ENCODE measurements around the gene SMG5. TPM values are rescaled to one million over a fixed set of nuclear protein-coding genes. Genes with fewer than 3 reads are reported as not detected.

SMG5 gene
- polyA plus RNA-seq, 1 experiment: 32.6 TPM

GRCh38 chr1:156286061-156286460 lies 3.4 kb upstream of the SMG5 start:
- DNase-seq (ENCODE audit: low read depth): no peak
- POLR2A ChIA-PET: no interaction called here
- CTCF ChIA-PET: interaction anchor here (0.6 to 1.3 kb wide), 4 partner anchors 70 to 166 kb away, joined by 3 read pairs; no protein-coding TSS in a partner anchor
- Histone ChIP-seq H3K36me3 (ENCODE audit: control insufficient read depth, insufficient read depth, low read length) (peaks cover 1% of the 10 kb centered on the region), H3K4me3 (ENCODE audit: low read depth, low read length) (no peak overlapping the region), H3K27me3 (ENCODE audit: control insufficient read depth, insufficient read depth, low read length) (no peaks in the 10 kb centered on the region)
- no peak for TF ChIP-seq CTCF (IDR thresholded peaks at IDR 0.05; ENCODE audit: insufficient read depth, low read depth, low read length)

GRCh38 chr1:156285437-156285836 lies 2.8 kb upstream of the SMG5 start:
- ChIA-PET POLR2A (no interaction called here), CTCF (interaction anchor here (0.6 kb wide), 1 partner anchor 165 kb away, joined by 3 read pairs; no protein-coding TSS in a partner anchor)
- no peak for DNase-seq (ENCODE audit: low read depth)

GRCh38 chr1:156284757-156285156 lies 2.1 kb upstream of the SMG5 start:
- POLR2A ChIA-PET: no interaction called here
- no peak for DNase-seq (ENCODE audit: low read depth)
- H3K4me3 ChIP-seq (ENCODE audit: low read depth, low read length): no peak overlapping the region
- peaks cover 1% of the 10 kb centered on the region for H3K36me3 ChIP-seq (ENCODE audit: control insufficient read depth, insufficient read depth, low read length)
- CTCF ChIA-PET: no interaction called here
- TF ChIP-seq CTCF (IDR thresholded peaks at IDR 0.05; ENCODE audit: insufficient read depth, low read depth, low read length): no peak
- no peaks in the 10 kb centered on the region for H3K27me3 ChIP-seq (ENCODE audit: control insufficient read depth, insufficient read depth, low read length)

More at GRCh38 chr1:156285437-156285836, 2.8 kb upstream of the SMG5 start:
- H3K27me3 ChIP-seq (ENCODE audit: control insufficient read depth, insufficient read depth, low read length): no peaks in the 10 kb centered on the region
- peaks cover 1% of the 10 kb centered on the region for H3K36me3 ChIP-seq (ENCODE audit: control insufficient read depth, insufficient read depth, low read length)
- H3K4me3 ChIP-seq (ENCODE audit: low read depth, low read length): no peak overlapping the region
- TF ChIP-seq CTCF (IDR thresholded peaks at IDR 0.05; ENCODE audit: insufficient read depth, low read depth, low read length): no peak

- DNase-seq (ENCODE audit: low read depth): no peak
- H3K4me3 ChIP-seq (ENCODE audit: low read depth, low read length): peak within 1 kb of the TSS; percentile 90
- no peak for TF ChIP-seq CTCF (IDR thresholded peaks at IDR 0.05; ENCODE audit: insufficient read depth, low read depth, low read length)
- CTCF ChIA-PET: interaction anchor here (1.4 to 1.6 kb wide), 2 partner anchors 11 to 76 kb away, joined by 3 to 7 read pairs; partner anchors contain the start of gene GLMP
- peaks cover 1% of the 10 kb centered on the region for H3K36me3 ChIP-seq (ENCODE audit: control insufficient read depth, insufficient read depth, low read length)
- POLR2A ChIA-PET: no interaction called here
- no peaks in the 10 kb centered on the region for H3K27me3 ChIP-seq (ENCODE audit: control insufficient read depth, insufficient read depth, low read length)
These were observed 1.5 kb upstream of the SMG5 start, which contains the start of gene TMEM79 for GRCh38 chr1:156284112-156284511. TSS of gene TMEM79 (plus strand) at chr1:156284325. CDS start at chr1:156285227, 902 bp downstream.

GRCh38 chr1:156283521-156283920 lies 896 bp upstream of the SMG5 start:
- ChIA-PET CTCF (interaction anchor here (1.4 to 1.6 kb wide), 2 partner anchors 12 to 76 kb away, joined by 3 to 7 read pairs; partner anchors contain the start of gene GLMP), POLR2A (no interaction called here)
- TF ChIP-seq CTCF (IDR thresholded peaks at IDR 0.05; ENCODE audit: insufficient read depth, low read depth, low read length): no peak
- no peaks in the 10 kb centered on the region for H3K27me3 ChIP-seq (ENCODE audit: control insufficient read depth, insufficient read depth, low read length)
- H3K36me3 ChIP-seq (ENCODE audit: control insufficient read depth, insufficient read depth, low read length): no peaks in the 10 kb centered on the region; the same call in none of the 2 replicates
- peak overlapping the region; percentile 90 for H3K4me3 ChIP-seq (ENCODE audit: low read depth, low read length)
- no peak for DNase-seq (ENCODE audit: low read depth)
